Measurements from ENCODE around the gene TAF12. TPM values are rescaled to one million over a fixed set of nuclear protein-coding genes. Genes with fewer than 3 reads are reported as not detected.
"Not testable (repeated sequence)": the region's sequence is repeated elsewhere in the genome, so short reads cannot be mapped to it uniquely, and the experiment has no call there.

TAF12 gene
- total RNA-seq, 1 donor from 2014 or later = 30.8 TPM

DNA sequence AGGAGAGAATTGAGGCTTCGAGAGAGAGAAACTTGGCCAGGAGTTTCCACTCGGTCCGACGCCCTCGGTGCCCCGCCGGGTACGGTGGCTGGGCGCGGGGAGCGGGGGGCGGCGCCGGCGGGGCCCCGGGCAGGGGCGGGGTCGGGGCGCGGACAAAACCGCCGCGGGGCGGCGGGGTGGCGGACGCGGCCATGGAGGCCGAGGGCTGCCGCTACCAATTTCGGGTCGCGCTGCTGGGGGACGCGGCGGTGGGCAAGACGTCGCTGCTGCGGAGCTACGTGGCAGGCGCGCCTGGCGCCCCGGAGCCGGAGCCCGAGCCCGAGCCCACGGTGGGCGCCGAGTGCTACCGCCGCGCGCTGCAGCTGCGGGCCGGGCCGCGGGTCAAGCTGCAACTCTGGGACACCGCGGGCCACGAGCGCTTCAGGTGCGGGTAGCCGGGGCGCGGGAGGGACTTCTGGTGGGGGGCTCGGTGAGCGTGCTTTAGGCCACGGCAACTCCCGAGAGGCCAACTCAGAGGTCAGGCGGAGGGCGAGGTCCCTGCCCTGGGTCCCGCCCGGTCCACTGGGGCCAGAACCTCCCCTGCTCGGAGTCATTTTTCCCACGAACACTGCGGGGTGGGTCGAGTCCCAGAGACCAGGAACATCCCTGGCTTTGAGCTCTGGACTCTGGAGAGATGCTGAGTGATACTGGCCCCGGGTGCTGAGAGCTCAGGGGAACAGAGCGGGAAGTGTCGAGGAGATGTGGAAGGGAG is 50.4 kb downstream of the TAF12 start:
- Mint-ChIP-seq H3K27ac (no peak overlapping the region), H3K4me1 (ENCODE audit: low read depth) (peaks cover 6% of the 10 kb centered on the region), H3K36me3 (ENCODE audit: low read depth) (peaks cover 3% of the 10 kb centered on the region), H3K4me3 (ENCODE audit: low read depth) (peak overlapping the region; percentile 77), H3K27me3 (ENCODE audit: low read depth) (peaks cover 7% of the 10 kb centered on the region), H3K9me3 (no peaks in the 10 kb centered on the region)
- no peak for DNase-seq (ENCODE audit: low spot score)
- intact Hi-C loops (cut with micrococcal nuclease) = no loop called here

DNA sequence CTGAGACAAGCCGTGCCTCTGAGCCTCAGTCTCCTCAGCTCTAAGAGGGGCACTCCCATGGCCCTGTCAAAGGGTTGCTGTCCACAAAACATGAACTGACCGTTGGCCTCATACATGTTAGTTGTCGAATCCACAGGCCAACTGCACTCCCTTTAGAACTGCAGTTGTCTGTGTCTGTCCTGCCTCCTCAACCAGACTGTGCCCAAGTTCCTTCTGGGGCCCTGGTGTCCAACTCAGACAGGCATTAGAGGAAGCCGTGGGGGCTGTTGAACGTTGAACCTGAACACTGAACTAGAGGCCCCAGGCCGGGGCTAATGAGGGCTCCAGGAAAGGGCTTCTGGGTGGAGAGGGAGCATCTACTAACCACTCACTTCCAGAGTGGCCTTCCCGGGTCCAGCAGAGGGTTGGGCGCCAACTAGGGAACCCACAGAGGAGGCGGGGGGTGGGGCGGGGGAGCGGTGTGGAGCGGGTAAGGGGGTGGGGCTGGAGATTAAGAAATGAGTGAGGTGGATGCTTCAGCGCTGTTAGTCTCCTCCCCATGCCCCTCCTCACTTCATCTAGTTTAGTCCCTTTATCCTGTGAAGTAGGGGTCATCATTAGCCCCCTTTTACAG is 51.1 kb downstream of the TAF12 start, which contains the start of gene RAB42:
TSS of gene RAB42 (plus strand) at position 558 of the 613 bp plus-strand sequence. CDS start 247 bp downstream, outside the sequence.
- no peak within 1 kb of the TSS for H3K27ac Mint-ChIP-seq
- peak within 1 kb of the TSS; percentile 77 for H3K4me3 Mint-ChIP-seq (ENCODE audit: low read depth)
- H3K4me1 Mint-ChIP-seq (ENCODE audit: low read depth) = peaks cover 6% of the 10 kb centered on the region
- H3K36me3 Mint-ChIP-seq (ENCODE audit: low read depth) = peaks cover 3% of the 10 kb centered on the region
- DNase-seq (ENCODE audit: low spot score) = no peak
- intact Hi-C loops (cut with micrococcal nuclease) = no loop called here
- no peaks in the 10 kb centered on the region for H3K9me3 Mint-ChIP-seq
- peaks cover 7% of the 10 kb centered on the region for H3K27me3 Mint-ChIP-seq (ENCODE audit: low read depth)

DNA sequence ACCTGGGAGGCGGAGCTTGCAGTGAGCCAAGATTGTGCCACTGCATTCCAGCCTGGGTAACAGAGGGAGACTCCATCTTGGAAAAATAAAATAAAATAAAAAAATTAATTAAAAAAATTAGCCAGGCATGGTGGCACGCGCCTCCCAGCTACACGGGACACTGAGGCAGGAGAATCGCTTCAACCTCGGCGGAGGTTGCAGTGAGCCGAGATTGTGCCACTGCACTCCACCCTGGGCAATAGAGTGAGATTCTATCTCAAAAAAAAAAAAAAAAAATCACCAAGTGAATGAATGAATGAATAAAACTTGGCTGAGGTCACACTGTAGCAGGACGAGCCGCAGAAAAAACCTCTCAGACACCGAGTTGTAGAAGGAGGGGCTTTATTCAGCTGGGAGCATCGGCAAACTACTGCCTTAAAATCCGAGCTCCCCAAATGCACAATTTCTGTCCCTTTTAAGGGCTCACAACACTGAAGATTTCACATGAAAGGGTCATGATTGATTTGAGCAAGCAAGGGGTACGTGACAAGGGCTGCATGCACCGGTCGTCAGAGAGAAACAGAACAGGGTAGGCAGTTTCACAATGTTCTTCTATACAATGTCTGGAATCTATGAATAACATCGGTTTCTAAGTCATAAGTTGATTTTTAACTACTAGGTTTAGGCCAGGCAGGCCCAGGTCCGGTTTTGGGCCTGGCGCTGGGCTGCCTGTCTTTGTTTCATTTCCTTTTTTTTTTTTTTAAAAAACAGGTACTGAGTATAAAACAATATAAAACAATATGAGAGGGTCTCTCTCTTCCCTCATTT is 56.1 kb downstream of the TAF12 start:
- H3K27me3 Mint-ChIP-seq (ENCODE audit: low read depth); intact Hi-C loops (cut with micrococcal nuclease); H3K9me3 Mint-ChIP-seq: not testable (repeated sequence)

DNA sequence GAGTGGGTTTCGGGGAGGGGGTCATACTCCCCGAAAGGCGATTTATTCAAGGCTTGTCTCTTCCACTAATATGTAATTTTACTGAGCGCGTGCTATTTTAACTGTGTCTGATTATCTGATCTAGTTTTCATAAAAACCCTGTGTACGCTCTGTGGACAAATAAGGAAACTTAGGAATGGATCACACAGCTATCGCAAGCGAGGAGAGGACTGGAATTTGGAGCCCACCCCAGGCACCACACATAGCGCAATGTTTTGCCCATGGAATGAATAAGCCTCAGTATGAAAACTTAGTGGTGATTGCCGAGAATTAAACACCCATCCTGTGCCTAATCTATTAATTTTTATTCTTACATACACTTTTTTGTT is 60.6 kb downstream of the TAF12 start:
- Mint-ChIP-seq H3K36me3 (ENCODE audit: low read depth) (peaks cover 42% of the 10 kb centered on the region), H3K4me3 (ENCODE audit: low read depth) (peak overlapping the region; percentile 96), H3K4me1 (ENCODE audit: low read depth) (peaks cover 21% of the 10 kb centered on the region), H3K27me3 (ENCODE audit: low read depth) (no peaks in the 10 kb centered on the region), H3K27ac (peak overlapping the region; percentile 94), H3K9me3 (no peaks in the 10 kb centered on the region)
- intact Hi-C loops (cut with micrococcal nuclease) = loop anchor here (1.0 to 5.0 kb wide), 4 partner anchors 29 to 335 kb away; partner anchors contain the start of genes PHACTR4, TRNAU1AP and YTHDF2
- no peak for DNase-seq (ENCODE audit: low spot score)

More for the DNA sequence above, 56.1 kb downstream of the TAF12 start:
- not testable (repeated sequence) for H3K4me3 Mint-ChIP-seq (ENCODE audit: low read depth); H3K36me3 Mint-ChIP-seq (ENCODE audit: low read depth); H3K27ac Mint-ChIP-seq; DNase-seq (ENCODE audit: low spot score); H3K4me1 Mint-ChIP-seq (ENCODE audit: low read depth)

DNA sequence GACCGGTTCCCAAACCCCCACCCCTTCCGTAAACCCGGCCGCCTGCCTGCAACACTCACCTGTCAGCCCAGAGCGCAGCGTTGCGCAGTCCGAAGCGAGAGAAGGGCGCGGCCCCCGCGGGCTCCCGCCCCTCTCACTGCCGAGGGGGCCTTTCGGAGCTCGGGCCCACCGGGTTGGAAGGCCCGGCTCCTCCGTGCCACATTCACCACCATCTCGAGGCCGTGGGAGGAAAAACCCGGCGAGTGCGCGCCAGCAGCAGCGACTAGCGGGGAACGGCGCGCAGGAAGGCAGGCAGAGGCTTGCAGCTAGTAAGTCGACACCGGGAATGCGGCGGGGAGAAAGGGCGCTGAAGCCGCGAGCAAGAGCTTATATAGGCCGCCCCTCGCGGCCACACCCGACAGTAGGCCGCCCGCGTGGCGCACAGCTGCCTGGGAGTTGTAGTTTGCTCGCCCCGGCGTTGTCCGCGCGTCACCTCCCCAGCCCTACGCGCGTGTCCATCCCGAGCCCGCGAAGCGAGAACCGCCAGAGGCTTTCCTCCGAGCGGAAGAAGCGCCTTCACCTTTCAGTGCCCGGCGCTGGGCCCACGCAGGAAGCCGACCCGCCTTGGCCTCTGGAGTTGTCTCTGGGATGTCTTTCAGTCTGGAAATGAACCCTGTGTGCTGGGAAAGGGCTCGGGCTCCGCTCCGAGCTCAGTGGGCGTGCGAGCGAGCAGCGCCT is 61.2 kb downstream of the TAF12 start:
- Mint-ChIP-seq H3K27ac (peak overlapping the region; percentile 94), H3K4me3 (ENCODE audit: low read depth) (peak overlapping the region; percentile 96), H3K9me3 (no peaks in the 10 kb centered on the region), H3K4me1 (ENCODE audit: low read depth) (peaks cover 21% of the 10 kb centered on the region), H3K36me3 (ENCODE audit: low read depth) (peaks cover 48% of the 10 kb centered on the region), H3K27me3 (ENCODE audit: low read depth) (no peaks in the 10 kb centered on the region)
- intact Hi-C loops (cut with micrococcal nuclease) = loop anchor here (1.0 to 5.0 kb wide), 7 partner anchors 28 to 334 kb away; partner anchors contain the start of genes PHACTR4, RNU11, TAF12 and TRNAU1AP
- peak; percentile 95 for DNase-seq (ENCODE audit: low spot score)

DNA sequence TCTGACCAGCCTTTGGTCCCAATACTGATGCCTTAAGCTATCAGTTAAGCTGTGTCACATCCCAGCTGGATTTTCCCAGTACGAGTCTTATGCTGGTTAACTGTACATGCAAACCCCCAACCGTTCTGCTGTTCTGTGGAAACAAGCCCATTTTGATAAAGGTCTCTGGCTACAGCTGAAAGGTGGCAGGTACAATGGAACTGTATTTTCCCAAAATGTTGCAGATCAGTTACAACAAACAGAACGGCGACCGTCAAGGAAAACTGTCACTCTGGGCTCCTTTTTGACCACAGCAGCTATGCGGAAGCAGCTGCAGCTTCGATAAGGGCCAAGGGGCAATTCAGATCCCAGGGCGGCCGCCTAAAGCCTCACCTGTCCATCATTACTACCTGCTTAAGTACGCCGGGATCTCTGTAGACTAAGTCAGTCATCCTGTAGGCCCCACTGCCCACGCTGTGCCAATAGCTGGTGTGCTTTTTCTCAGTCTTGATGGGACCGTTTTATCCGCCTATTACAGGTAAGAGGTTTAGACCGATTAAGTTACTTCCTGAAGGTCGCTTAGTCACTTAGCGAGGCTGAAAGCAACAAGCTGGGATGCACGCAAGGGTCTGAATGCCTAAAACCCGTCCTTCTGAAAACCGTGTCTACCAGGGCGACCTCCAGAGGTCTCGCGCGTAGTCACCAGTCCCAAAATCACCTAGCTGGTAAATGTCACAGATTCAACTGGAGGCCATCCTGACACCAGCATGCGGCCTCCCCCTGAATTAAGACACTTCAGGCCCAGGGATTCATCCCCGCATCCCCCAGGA is 61.9 kb downstream of the TAF12 start:
- Mint-ChIP-seq H3K4me3 (ENCODE audit: low read depth) (peak overlapping the region; percentile 96), H3K27me3 (ENCODE audit: low read depth) (no peaks in the 10 kb centered on the region), H3K9me3 (no peaks in the 10 kb centered on the region), H3K4me1 (ENCODE audit: low read depth) (peaks cover 21% of the 10 kb centered on the region), H3K27ac (peak overlapping the region; percentile 84), H3K36me3 (ENCODE audit: low read depth) (peaks cover 50% of the 10 kb centered on the region)
- DNase-seq (ENCODE audit: low spot score) = no peak
- intact Hi-C loops (cut with micrococcal nuclease) = loop anchor here (1.0 to 5.0 kb wide), 5 partner anchors 62 to 334 kb away; partner anchors contain the start of genes RNU11, TAF12 and YTHDF2

DNA sequence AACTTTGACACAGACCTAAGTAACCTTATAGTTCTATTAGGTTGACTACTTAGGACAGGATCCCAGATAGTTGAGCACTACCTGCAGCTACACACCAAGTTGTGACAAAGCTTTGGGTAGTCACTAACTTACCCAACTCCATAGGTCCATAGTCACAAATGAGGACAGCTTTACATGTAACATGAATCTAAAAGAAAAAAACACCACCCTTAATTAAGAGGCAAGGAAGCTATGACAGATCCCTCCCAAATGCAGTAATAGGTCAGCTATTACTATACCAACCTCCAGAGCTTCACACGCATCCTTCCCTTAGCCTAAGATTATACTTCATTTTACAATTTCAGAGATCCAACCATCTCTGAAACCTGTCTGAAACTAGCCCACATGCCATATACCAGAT is 63.5 kb downstream of the TAF12 start:
- H3K9me3 Mint-ChIP-seq = no peaks in the 10 kb centered on the region
- no peak for DNase-seq (ENCODE audit: low spot score)
- no peaks in the 10 kb centered on the region for H3K27me3 Mint-ChIP-seq (ENCODE audit: low read depth)
- peaks cover 21% of the 10 kb centered on the region for H3K4me1 Mint-ChIP-seq (ENCODE audit: low read depth)
- peaks cover 58% of the 10 kb centered on the region for H3K36me3 Mint-ChIP-seq (ENCODE audit: low read depth)
- intact Hi-C loops (cut with micrococcal nuclease) = no loop called here
- H3K4me3 Mint-ChIP-seq (ENCODE audit: low read depth) = peak overlapping the region; percentile 96
- H3K27ac Mint-ChIP-seq = peak overlapping the region; percentile 84

DNA sequence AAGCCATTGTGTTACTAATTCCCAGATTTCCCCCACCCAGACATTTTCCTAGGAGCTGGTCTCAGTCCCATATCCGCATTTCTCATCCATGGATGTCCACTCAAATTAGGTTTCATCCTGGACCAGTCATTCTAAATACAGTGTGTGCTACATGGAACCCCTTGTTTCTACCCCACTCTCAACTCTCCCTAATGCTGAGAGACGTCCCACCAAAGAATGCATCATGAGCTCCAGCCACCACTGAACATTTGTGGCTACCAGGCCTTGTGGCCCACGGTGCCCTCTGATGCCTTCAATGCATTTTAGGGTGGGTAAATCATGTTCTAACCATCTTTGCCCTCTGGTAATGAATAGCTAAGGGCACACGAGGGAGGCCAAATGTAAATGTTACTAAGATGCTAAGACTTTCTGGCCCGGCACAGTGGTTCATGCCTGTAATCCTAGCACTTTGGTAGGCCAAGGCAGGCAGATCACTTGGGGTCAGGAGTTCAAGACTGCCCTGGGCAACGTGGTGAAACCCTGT is 64.1 kb downstream of the TAF12 start:
- Mint-ChIP-seq H3K9me3 (no peaks in the 10 kb centered on the region), H3K27ac (peak overlapping the region; percentile 71), H3K27me3 (ENCODE audit: low read depth) (no peaks in the 10 kb centered on the region), H3K4me1 (ENCODE audit: low read depth) (peaks cover 21% of the 10 kb centered on the region), H3K36me3 (ENCODE audit: low read depth) (peaks cover 58% of the 10 kb centered on the region), H3K4me3 (ENCODE audit: low read depth) (peak overlapping the region; percentile 42)
- no peak for DNase-seq (ENCODE audit: low spot score)
- intact Hi-C loops (cut with micrococcal nuclease) = no loop called here

DNA sequence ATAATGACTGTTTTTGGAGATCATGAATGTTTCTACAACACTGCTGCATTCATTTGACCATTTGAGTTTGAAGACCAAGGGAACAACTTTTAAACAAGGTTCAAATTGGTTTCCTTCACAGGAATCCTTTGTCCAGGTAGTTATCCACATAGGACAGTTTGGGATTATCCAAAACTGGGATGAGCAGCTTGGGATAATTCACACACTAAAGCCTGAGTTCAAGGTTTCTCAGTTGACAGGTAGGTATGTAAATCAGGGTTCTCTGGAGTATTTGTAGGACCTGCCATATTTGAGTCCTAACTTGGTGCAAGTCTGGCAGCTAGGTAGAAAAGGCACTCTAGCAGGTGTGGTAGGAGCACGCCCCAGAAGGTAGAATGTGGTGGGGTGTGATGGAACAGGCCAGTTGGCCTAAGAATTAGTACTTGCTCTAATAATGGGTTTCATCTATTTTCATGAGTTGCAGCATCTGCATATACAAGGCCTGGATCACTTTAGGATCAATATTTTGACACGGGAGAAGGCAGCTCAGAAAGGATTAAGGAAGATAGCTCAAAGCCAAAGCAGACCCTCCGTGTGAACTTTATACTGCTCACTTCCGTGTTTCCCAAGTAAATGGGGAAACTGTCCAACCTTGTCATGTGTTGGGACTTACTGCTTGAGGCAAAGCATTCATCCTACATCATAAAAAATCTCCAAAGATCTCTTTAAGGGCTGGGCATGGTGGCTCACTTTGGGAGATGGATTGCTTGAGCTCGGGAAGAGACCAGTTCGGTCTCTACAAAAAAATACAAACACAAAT is 64.9 kb downstream of the TAF12 start:
- H3K9me3 Mint-ChIP-seq = no peaks in the 10 kb centered on the region
- peak overlapping the region; percentile 35 for H3K27ac Mint-ChIP-seq
- H3K36me3 Mint-ChIP-seq (ENCODE audit: low read depth) = peaks cover 61% of the 10 kb centered on the region
- peak overlapping the region; percentile 50 for H3K4me3 Mint-ChIP-seq (ENCODE audit: low read depth)
- no peak for DNase-seq (ENCODE audit: low spot score)
- H3K4me1 Mint-ChIP-seq (ENCODE audit: low read depth) = peaks cover 19% of the 10 kb centered on the region
- intact Hi-C loops (cut with micrococcal nuclease) = no loop called here
- no peaks in the 10 kb centered on the region for H3K27me3 Mint-ChIP-seq (ENCODE audit: low read depth)

DNA sequence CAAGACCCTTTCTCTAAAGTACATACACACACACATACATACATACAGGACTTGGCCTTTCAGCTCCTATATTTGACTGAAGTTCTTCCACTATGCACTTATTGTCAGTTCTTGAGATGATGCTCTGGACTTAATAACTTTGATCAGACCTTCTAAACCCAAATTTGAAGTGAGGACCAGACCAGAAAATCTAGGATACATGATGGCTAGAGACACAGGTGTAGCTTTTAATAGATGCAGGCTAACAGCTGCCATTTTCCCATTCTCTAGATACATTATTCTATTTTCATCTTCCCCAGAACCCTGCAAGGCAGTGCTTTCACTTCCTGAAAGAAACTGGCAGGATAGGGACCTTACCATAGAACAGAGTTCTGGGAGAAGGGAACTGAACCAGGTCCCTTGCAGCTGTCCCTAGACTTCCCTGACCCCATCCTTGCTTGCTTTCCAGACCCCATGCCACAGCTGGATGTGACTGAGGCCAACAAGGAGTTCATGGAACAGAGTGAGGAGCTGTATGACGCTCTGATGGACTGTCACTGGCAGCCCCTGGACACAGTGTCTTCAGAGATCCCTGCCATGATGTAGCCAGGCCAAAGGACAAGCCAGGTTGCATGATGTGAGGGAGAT is 65.7 kb downstream of the TAF12 start:
- peaks cover 61% of the 10 kb centered on the region for H3K36me3 Mint-ChIP-seq (ENCODE audit: low read depth)
- H3K4me1 Mint-ChIP-seq (ENCODE audit: low read depth) = peaks cover 18% of the 10 kb centered on the region
- H3K4me3 Mint-ChIP-seq (ENCODE audit: low read depth) = no peak overlapping the region
- no peaks in the 10 kb centered on the region for H3K27me3 Mint-ChIP-seq (ENCODE audit: low read depth)
- H3K27ac Mint-ChIP-seq = peak overlapping the region; percentile 60
- intact Hi-C loops (cut with micrococcal nuclease) = no loop called here
- no peak for DNase-seq (ENCODE audit: low spot score)
- no peaks in the 10 kb centered on the region for H3K9me3 Mint-ChIP-seq
